GM13976 (cell line): ENCODE results near the gene PCDHA13.
"Not testable (repeated sequence)": the region's sequence is repeated elsewhere in the genome, so short reads cannot be mapped to it uniquely, and the experiment has no call there.

ENCODE experiments used
- DNase-seq: peaks from one replicate; pipeline ENCODE4 v3.0.0; 2012; ENCODE audit warnings: low spot score
- in situ Hi-C: fragments of 300-500 bp; cut with MboI; formaldehyde crosslinking; loops from one replicate; pipeline ENCODE4 v1.12.0; 2022; ENCODE audit warnings: low sequenced_read_pairs, mixed read lengths, inconsistent platforms; ENCODE audit not compliant: unreplicated experiment
- TF ChIP-seq, protein P1 (sequence below): IDR thresholded peaks from 2 replicates; pipeline ENCODE4 v1.5.1; 2012; ENCODE audit warnings: borderline replicate concordance, mild to moderate bottlenecking; ENCODE audit not compliant: insufficient read depth; ENCODE audit errors: extremely low read depth, missing control alignments, control extremely low read depth

PCDHA13 gene, protein sequence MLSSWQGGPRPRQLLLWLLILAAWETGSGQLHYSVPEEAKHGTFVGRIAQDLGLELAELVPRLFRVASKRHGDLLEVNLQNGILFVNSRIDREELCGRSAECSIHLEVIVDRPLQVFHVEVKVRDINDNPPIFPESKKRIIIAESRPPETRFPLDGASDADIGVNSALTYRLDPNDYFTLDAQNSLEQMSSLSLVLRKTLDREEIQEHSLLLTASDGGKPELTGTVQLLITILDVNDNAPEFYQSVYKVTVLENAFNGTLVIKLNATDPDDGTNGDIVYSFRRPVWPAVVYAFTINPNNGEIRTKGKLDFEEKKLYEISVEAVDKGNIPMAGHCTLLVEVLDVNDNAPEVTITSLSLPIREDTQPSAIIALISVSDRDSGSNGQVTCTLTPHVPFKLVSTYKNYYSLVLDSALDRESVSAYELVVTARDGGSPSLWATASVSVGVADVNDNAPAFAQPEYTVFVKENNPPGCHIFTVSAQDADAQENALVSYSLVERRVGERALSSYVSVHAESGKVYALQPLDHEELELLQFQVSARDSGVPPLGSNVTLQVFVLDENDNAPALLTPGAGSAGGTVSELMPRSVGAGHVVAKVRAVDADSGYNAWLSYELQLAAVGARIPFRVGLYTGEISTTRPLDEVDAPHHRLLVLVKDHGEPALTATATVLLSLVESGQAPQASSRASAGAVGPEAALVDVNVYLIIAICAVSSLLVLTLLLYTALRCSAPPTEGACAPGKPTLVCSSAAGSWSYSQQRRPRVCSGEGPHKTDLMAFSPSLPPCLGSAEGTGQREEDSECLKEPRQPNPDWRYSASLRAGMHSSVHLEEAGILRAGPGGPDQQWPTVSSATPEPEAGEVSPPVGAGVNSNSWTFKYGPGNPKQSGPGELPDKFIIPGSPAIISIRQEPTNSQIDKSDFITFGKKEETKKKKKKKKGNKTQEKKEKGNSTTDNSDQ

DNA sequence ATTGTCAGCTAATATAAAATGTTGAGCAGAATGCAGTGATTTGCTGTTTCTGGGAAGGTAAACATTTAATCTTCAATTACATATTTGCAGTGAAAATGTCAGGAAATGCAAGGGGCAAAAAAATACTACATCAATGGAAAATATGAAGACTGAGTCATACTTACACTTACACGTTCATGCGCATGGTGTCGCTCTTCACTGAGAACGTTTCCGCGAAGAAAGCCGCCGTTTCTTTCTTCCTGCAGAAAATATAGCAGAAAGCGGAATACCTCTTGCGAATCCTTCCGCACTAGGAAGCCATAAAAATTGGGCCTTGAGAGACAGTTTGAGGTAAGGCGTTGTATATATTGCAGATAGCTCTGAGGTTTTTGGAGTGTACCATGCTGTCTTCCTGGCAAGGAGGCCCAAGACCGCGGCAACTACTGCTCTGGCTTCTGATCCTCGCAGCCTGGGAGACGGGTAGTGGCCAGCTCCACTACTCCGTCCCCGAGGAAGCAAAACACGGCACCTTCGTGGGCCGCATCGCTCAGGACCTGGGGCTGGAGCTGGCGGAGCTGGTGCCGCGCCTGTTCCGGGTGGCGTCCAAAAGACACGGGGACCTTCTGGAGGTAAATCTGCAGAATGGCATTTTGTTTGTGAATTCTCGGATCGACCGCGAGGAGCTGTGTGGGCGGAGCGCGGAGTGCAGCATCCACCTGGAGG, at the start of gene PCDHA13:
Gene PCDHA13 (plus strand): TSS at position 236 of the 702 bp plus-strand sequence. CDS start 145 bp downstream, at position 381.
- TF ChIP-seq, protein P1, sequence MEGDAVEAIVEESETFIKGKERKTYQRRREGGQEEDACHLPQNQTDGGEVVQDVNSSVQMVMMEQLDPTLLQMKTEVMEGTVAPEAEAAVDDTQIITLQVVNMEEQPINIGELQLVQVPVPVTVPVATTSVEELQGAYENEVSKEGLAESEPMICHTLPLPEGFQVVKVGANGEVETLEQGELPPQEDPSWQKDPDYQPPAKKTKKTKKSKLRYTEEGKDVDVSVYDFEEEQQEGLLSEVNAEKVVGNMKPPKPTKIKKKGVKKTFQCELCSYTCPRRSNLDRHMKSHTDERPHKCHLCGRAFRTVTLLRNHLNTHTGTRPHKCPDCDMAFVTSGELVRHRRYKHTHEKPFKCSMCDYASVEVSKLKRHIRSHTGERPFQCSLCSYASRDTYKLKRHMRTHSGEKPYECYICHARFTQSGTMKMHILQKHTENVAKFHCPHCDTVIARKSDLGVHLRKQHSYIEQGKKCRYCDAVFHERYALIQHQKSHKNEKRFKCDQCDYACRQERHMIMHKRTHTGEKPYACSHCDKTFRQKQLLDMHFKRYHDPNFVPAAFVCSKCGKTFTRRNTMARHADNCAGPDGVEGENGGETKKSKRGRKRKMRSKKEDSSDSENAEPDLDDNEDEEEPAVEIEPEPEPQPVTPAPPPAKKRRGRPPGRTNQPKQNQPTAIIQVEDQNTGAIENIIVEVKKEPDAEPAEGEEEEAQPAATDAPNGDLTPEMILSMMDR, result no peak
- in situ Hi-C loops, result no loop called here
- DNase-seq, result no peak

DNA sequence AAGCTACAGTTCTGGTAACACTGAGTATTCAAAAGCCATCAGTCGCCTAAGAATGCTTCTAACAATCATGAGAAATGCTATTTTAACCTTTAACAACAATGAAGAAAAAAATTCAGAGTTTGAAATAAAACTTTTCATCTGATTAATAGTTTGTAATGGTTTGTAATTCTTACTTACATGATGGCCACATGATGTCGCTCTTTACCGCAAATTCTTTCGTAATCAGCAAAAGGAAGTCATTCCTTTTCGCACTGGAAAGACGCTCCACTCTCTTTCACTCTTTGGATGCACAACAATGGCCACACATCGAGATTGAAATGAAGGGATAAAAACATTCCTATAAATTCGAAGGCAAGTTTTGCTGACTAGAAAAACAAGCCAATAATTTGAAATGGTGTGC, 47.9 kb upstream of the PCDHA13 start, which contains the start of gene PCDHA7:
Gene PCDHA7 (plus strand): TSS at position 277 of the 400 bp plus-strand sequence. CDS start 115 bp downstream, at position 392.
- DNase-seq, result no peak
- in situ Hi-C loops, result no loop called here
- TF ChIP-seq, protein P1, result no peak

DNA sequence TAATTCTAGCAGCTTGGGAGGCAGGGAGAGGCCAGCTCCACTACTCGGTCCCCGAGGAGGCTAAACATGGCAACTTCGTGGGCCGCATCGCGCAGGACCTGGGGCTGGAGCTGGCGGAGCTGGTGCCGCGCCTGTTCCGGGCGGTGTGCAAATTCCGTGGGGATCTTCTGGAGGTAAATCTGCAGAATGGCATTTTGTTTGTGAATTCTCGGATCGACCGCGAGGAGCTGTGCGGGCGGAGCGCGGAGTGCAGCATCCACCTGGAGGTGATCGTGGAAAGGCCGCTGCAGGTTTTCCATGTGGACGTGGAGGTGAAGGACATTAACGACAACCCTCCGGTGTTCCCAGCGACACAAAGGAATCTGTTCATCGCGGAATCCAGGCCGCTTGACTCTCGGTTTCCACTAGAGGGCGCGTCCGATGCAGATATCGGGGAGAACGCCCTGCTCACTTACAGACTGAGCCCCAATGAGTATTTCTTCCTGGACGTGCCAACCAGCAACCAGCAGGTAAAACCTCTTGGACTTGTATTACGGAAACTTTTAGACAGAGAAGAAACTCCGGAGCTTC, 47.4 kb upstream of the PCDHA13 start:
- DNase-seq, in situ Hi-C loops: not testable (repeated sequence)

DNA sequence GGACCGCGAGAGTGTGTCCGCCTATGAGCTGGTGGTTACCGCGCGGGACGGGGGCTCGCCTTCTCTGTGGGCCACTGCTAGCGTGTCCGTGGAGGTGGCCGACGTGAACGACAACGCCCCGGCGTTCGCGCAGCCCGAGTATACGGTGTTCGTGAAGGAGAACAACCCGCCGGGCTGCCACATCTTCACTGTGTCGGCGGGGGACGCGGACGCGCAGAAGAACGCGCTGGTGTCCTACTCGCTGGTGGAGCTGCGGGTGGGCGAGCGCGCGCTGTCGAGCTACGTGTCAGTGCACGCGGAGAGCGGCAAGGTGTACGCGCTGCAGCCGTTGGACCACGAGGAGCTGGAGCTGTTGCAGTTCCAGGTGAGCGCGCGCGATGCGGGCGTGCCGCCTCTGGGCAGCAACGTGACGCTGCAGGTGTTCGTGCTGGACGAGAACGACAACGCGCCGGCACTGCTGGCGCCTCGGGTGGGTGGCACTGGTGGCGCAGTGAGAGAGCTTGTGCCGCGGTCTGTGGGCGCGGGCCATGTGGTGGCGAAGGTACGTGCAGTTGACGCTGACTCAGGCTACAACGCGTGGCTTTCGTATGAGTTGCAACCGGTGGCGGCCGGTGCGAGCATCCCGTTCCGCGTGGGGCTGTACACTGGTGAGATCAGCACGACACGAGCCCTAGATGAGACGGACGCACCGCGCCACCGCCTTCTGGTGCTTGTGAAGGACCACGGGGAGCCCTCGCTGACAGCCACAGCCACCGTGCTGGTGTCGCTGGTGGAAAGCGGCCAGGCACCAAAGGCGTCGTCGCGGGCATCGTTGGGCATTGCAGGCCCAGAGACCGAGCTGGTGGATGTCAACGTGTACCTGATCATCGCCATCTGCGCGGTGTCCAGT, 46.1 kb upstream of the PCDHA13 start:
- in situ Hi-C loops, result no loop called here
- DNase-seq, result no peak
- TF ChIP-seq, protein P1, result no peak

DNA sequence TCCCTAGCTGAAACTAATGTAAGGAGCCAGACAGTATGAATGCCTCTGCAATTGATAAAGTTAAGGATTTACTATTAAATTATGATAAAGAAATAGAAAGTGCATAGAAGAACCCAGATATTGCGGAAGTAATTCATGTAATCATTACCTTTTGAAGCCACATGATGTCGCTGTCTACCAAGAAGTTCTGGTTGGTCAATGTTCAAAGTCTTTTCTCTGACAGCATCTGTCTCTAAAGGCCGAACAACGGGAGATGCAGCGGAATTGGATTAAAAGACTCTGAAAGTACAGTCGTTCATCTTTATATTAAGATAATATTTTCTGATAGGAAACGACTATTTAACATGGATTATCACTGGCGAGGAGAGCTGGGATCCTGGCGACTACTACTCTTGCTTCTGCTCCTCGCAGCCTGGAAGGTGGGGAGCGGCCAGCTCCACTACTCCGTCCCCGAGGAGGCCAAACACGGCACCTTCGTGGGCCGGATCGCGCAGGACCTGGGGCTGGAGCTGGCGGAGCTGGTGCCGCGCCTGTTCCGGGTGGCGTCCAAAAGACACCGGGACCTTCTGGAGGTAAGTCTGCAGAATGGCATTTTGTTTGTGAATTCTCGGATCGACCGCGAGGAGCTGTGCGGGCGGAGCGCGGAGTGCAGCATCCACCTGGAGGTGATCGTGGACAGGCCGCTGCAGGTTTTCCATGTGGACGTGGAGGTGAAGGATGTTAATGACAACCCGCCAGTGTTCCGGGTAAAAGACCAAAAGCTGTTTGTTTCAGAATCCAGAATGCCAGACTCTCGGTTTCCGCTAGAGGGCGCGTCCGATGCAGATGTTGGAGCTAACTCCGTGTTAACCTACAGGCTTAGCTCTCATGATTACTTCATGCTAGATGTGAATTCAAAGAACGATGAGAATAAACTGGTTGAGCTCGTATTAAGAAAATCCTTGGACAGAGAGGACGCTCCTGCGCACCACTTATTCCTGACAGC, 40.7 kb upstream of the PCDHA13 start, which contains the start of gene PCDHA8:
Gene PCDHA8 (plus strand): TSS at position 210 of the 985 bp plus-strand sequence. CDS start 135 bp downstream, at position 345.
- in situ Hi-C loops, result no loop called here
- TF ChIP-seq, protein P1, result no peak
- DNase-seq, result no peak
